GM23338 (cell line): ENCODE measurements around the gene ORC2. TPM values are rescaled to one million over a fixed set of nuclear protein-coding genes. Genes with fewer than 3 reads are reported as not detected.

Source experiments
- ATAC-seq: fragments of 200-7000 bp; cut with Tn5 transposase; 3 replicates; pipeline ENCODE4 v1.9.1; 2020
- DNase-seq: peaks from one replicate; pipeline ENCODE4 v3.0.0-alpha.2; 2015; ENCODE audit warnings: low spot score
- H2AFZ ChIP-seq: fragments of 200-600 bp; sonication (generic); 2 replicates; pipeline ENCODE4 v1.8.0; 2016; ENCODE audit warnings: antibody characterized with exemption, mild to moderate bottlenecking, moderate library complexity
- H3F3A ChIP-seq: fragments of 200-600 bp; sonication (generic); replicated peaks from 2 replicates; pipeline ENCODE4 v1.8.0; 2017; ENCODE audit warnings: antibody characterized with exemption, mixed run types, low read depth
- H3K27ac ChIP-seq: fragments of 200-600 bp; sonication (generic); 2 replicates; pipeline ENCODE4 v1.6.1; 2016; ENCODE audit warnings: low read depth
- H3K27me3 ChIP-seq: fragments of 200-600 bp; sonication (generic); 2 replicates; pipeline ENCODE4 v1.8.0; 2016; ENCODE audit warnings: mild to moderate bottlenecking, mixed run types, moderate library complexity; ENCODE audit not compliant: insufficient read depth
- H3K36me3 ChIP-seq: fragments of 200-600 bp; sonication (generic); 2 replicates; pipeline ENCODE4 v1.8.0; 2016; ENCODE audit warnings: mild to moderate bottlenecking; ENCODE audit not compliant: insufficient read depth
- H3K4me1 ChIP-seq: fragments of 200-600 bp; sonication (generic); 2 replicates; pipeline ENCODE4 v1.8.0; 2016; ENCODE audit warnings: mild to moderate bottlenecking, moderate library complexity; ENCODE audit not compliant: insufficient read depth
- H3K4me2 ChIP-seq: fragments of 200-600 bp; sonication (generic); 2 replicates; pipeline ENCODE4 v1.7.1; 2017; ENCODE audit warnings: mixed run types
- H3K4me3 ChIP-seq: fragments of 200-600 bp; sonication (generic); 2 replicates; pipeline ENCODE4 v1.6.1; 2016; ENCODE audit warnings: mixed run types
- H3K79me2 ChIP-seq: fragments of 200-600 bp; sonication (generic); replicated peaks from 2 replicates; pipeline ENCODE4 v1.8.0; 2017; ENCODE audit warnings: mild to moderate bottlenecking; ENCODE audit not compliant: insufficient read depth
- H3K9me2 ChIP-seq: fragments of 200-600 bp; sonication (generic); 2 replicates; pipeline ENCODE4 v1.8.0; 2017; ENCODE audit not compliant: insufficient read depth
- H4K20me1 ChIP-seq: fragments of 200-600 bp; sonication (generic); replicated peaks from 2 replicates; pipeline ENCODE4 v1.8.0; 2017; ENCODE audit warnings: mild to moderate bottlenecking; ENCODE audit not compliant: insufficient read depth
- H3K27ac Mint-ChIP-seq: 2 replicates; pipeline ENCODE4 v1.8.0; 2020; ENCODE audit warnings: inconsistent platforms, mild to moderate bottlenecking, moderate library complexity, mixed read lengths
- H3K27me3 Mint-ChIP-seq: 3 replicates; pipeline ENCODE4 v1.8.0; 2022; ENCODE audit warnings: low read depth, mild to moderate bottlenecking, moderate library complexity, mixed read lengths, inconsistent platforms; ENCODE audit not compliant: insufficient read depth, poor library complexity
- H3K36me3 Mint-ChIP-seq: 3 replicates; pipeline ENCODE4 v1.8.0; 2021; ENCODE audit warnings: low read depth, mild to moderate bottlenecking, inconsistent platforms, moderate library complexity, mixed read lengths
- H3K4me1 Mint-ChIP-seq: 3 replicates; pipeline ENCODE4 v1.8.0; 2020; ENCODE audit warnings: mild to moderate bottlenecking, inconsistent platforms, mixed read lengths
- H3K4me3 Mint-ChIP-seq: 3 replicates; pipeline ENCODE4 v1.8.0; 2021; ENCODE audit warnings: moderate library complexity, mild to moderate bottlenecking, inconsistent platforms, mixed read lengths
- H3K9me3 Mint-ChIP-seq: 3 replicates; pipeline ENCODE4 v1.8.0; 2020; ENCODE audit warnings: moderate library complexity, mild to moderate bottlenecking, inconsistent platforms, mixed read lengths
- CREB1 ChIP-seq: fragments of 250-450 bp; sonication (Bioruptor Pico); IDR thresholded peaks from 2 replicates; pipeline ENCODE4 v1.5.0; 2020; ENCODE audit warnings: low read depth, mild to moderate bottlenecking, moderate library complexity
- CTCF ChIP-seq, 2 experiments: fragments of 200-600 bp in 1 of 2; sonication (generic) in 1 of 2; conservative IDR thresholded peaks; 2 replicates each; pipeline versions ENCODE4 v1.5.1 to v1.6.1; 2016 to 2017; ENCODE audit warnings: antibody characterized with exemption in 2 of 2, low read depth in 2 of 2, mild to moderate bottlenecking in 2 of 2, moderate library complexity in 1 of 2
- EZH2 ChIP-seq: fragments of 200-600 bp; sonication (generic); IDR thresholded peaks from one replicate; pipeline ENCODE4 v1.8.0; 2017; ENCODE audit warnings: antibody characterized with exemption, mild to moderate bottlenecking, low read depth; ENCODE audit not compliant: unreplicated experiment
- JUNB ChIP-seq: IDR thresholded peaks from one replicate; pipeline ENCODE4 v1.6.1; 2016; ENCODE audit warnings: antibody characterized with exemption; ENCODE audit not compliant: unreplicated experiment
- NANOG ChIP-seq: IDR thresholded peaks from 2 replicates; pipeline ENCODE4 v1.6.1; 2016; ENCODE audit warnings: antibody characterized with exemption, borderline replicate concordance
- POLR2AphosphoS5 ChIP-seq: IDR thresholded peaks from 2 replicates; pipeline ENCODE4 v1.6.1; 2016; ENCODE audit warnings: antibody characterized with exemption, low read depth
- STAT1 ChIP-seq: IDR thresholded peaks from one replicate; pipeline ENCODE4 v1.6.1; 2016; ENCODE audit warnings: antibody characterized with exemption; ENCODE audit not compliant: unreplicated experiment
- ZNF114 ChIP-seq: fragments of 250-450 bp; sonication (Bioruptor Pico); IDR thresholded peaks from 2 replicates; pipeline ENCODE4 v1.5.0; 2020; ENCODE audit warnings: mild to moderate bottlenecking, moderate library complexity
- ZNF331 ChIP-seq: fragments of 250-450 bp; sonication (Bioruptor Pico); IDR thresholded peaks from 2 replicates; pipeline ENCODE4 v1.5.0; 2020; ENCODE audit warnings: low read depth, mild to moderate bottlenecking, moderate library complexity
- polyA plus RNA-seq: library from polyadenylated mRNA; unstranded; fragments of >200 nt; fragmentation: Nextera tagmentation; extraction: Ambion mirVana; gene quantifications from 2 replicates; pipeline ENCODE4 v1.2.1, GENCODE V29; 2016
- total RNA-seq: library from RNA; depleted of rRNA; stranded (reverse); fragments of >200 nt; shearing (Covaris generic); gene quantifications from 2 replicates; pipeline ENCODE4 v1.2.3, GENCODE V29; 2014
- TF ChIP-seq, protein P1 (sequence below): IDR thresholded peaks from one replicate; pipeline ENCODE4 v1.6.1; 2018; ENCODE audit warnings: antibody characterized with exemption; ENCODE audit not compliant: unreplicated experiment
- TF ChIP-seq, protein P2 (sequence below): fragments of 250-450 bp; sonication (Bioruptor Pico); IDR thresholded peaks from 2 replicates; pipeline ENCODE4 v1.5.0; 2020; ENCODE audit warnings: mild to moderate bottlenecking, moderate library complexity
- TF ChIP-seq, protein P3 (sequence below): IDR thresholded peaks from 2 replicates; pipeline ENCODE4 v1.6.1; 2016; ENCODE audit warnings: antibody characterized with exemption

The ORC2 gene
- total and polyA plus RNA-seq, 2 experiments from 2014 or later = 26.1 to 42.0 TPM

DNA sequence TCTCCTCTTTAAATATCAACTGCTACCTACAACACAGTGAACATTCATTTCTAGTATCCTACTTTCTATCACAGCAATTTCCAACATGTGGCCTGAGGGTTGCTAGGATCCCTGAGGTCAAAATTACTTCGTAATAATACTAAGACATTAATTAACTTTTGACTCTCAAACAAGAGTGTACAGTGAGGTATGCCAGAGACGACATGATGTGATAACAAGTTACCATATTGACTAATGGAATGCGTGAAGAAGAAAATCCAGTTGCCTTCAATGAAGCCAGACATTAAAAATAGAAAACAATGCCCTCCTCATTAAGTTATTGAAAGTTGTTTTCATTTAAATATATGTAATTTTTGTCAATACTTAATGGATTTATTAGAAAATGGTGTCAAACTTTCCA lies 13.1 kb downstream of the ORC2 start:
- no peaks in the 10 kb centered on the region for H3K27me3 Mint-ChIP-seq
- no peaks in the 10 kb centered on the region for H3K4me1 Mint-ChIP-seq
- peaks cover 44% of the 10 kb centered on the region for H3K36me3 ChIP-seq
- H4K20me1 ChIP-seq = 0 out of 2 replicates have a peak, but pooled peaks cover under 1% of the 10 kb centered on the region
- H3K36me3 Mint-ChIP-seq = peaks cover 39% of the 10 kb centered on the region
- no peaks in the 10 kb centered on the region for H3K9me2 ChIP-seq
- no peak overlapping the region for H3K4me3 ChIP-seq
- no peaks in the 10 kb centered on the region for H3F3A ChIP-seq
- no peaks in the 10 kb centered on the region for H3K79me2 ChIP-seq
- H3K4me3 Mint-ChIP-seq = no peak overlapping the region
- DNase-seq (no peak), ATAC-seq (no peak)
- no peaks in the 10 kb centered on the region for H3K27me3 ChIP-seq
- H3K27ac ChIP-seq = no peak overlapping the region; the same call in 1 of the 2 replicates
- no peak overlapping the region for H3K4me2 ChIP-seq
- no peak overlapping the region for H2AFZ ChIP-seq
- H3K9me3 Mint-ChIP-seq = no peaks in the 10 kb centered on the region
- no peak for TF ChIP-seq EZH2
- no peak for TF ChIP-seq ZNF114
- no peak for TF ChIP-seq POLR2AphosphoS5
- TF ChIP-seq STAT1 = no peak
- TF ChIP-seq CREB1 (CRISPR knock-in tag) = no peak
- TF ChIP-seq, protein P1, sequence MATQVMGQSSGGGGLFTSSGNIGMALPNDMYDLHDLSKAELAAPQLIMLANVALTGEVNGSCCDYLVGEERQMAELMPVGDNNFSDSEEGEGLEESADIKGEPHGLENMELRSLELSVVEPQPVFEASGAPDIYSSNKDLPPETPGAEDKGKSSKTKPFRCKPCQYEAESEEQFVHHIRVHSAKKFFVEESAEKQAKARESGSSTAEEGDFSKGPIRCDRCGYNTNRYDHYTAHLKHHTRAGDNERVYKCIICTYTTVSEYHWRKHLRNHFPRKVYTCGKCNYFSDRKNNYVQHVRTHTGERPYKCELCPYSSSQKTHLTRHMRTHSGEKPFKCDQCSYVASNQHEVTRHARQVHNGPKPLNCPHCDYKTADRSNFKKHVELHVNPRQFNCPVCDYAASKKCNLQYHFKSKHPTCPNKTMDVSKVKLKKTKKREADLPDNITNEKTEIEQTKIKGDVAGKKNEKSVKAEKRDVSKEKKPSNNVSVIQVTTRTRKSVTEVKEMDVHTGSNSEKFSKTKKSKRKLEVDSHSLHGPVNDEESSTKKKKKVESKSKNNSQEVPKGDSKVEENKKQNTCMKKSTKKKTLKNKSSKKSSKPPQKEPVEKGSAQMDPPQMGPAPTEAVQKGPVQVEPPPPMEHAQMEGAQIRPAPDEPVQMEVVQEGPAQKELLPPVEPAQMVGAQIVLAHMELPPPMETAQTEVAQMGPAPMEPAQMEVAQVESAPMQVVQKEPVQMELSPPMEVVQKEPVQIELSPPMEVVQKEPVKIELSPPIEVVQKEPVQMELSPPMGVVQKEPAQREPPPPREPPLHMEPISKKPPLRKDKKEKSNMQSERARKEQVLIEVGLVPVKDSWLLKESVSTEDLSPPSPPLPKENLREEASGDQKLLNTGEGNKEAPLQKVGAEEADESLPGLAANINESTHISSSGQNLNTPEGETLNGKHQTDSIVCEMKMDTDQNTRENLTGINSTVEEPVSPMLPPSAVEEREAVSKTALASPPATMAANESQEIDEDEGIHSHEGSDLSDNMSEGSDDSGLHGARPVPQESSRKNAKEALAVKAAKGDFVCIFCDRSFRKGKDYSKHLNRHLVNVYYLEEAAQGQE = no peak
- no peak for TF ChIP-seq ZNF331 (CRISPR knock-in tag)
- TF ChIP-seq CTCF (conservative IDR thresholded peaks at IDR 0.05; ENCODE audit: low read depth in 2 of 2) = no peak
- TF ChIP-seq, protein P2, sequence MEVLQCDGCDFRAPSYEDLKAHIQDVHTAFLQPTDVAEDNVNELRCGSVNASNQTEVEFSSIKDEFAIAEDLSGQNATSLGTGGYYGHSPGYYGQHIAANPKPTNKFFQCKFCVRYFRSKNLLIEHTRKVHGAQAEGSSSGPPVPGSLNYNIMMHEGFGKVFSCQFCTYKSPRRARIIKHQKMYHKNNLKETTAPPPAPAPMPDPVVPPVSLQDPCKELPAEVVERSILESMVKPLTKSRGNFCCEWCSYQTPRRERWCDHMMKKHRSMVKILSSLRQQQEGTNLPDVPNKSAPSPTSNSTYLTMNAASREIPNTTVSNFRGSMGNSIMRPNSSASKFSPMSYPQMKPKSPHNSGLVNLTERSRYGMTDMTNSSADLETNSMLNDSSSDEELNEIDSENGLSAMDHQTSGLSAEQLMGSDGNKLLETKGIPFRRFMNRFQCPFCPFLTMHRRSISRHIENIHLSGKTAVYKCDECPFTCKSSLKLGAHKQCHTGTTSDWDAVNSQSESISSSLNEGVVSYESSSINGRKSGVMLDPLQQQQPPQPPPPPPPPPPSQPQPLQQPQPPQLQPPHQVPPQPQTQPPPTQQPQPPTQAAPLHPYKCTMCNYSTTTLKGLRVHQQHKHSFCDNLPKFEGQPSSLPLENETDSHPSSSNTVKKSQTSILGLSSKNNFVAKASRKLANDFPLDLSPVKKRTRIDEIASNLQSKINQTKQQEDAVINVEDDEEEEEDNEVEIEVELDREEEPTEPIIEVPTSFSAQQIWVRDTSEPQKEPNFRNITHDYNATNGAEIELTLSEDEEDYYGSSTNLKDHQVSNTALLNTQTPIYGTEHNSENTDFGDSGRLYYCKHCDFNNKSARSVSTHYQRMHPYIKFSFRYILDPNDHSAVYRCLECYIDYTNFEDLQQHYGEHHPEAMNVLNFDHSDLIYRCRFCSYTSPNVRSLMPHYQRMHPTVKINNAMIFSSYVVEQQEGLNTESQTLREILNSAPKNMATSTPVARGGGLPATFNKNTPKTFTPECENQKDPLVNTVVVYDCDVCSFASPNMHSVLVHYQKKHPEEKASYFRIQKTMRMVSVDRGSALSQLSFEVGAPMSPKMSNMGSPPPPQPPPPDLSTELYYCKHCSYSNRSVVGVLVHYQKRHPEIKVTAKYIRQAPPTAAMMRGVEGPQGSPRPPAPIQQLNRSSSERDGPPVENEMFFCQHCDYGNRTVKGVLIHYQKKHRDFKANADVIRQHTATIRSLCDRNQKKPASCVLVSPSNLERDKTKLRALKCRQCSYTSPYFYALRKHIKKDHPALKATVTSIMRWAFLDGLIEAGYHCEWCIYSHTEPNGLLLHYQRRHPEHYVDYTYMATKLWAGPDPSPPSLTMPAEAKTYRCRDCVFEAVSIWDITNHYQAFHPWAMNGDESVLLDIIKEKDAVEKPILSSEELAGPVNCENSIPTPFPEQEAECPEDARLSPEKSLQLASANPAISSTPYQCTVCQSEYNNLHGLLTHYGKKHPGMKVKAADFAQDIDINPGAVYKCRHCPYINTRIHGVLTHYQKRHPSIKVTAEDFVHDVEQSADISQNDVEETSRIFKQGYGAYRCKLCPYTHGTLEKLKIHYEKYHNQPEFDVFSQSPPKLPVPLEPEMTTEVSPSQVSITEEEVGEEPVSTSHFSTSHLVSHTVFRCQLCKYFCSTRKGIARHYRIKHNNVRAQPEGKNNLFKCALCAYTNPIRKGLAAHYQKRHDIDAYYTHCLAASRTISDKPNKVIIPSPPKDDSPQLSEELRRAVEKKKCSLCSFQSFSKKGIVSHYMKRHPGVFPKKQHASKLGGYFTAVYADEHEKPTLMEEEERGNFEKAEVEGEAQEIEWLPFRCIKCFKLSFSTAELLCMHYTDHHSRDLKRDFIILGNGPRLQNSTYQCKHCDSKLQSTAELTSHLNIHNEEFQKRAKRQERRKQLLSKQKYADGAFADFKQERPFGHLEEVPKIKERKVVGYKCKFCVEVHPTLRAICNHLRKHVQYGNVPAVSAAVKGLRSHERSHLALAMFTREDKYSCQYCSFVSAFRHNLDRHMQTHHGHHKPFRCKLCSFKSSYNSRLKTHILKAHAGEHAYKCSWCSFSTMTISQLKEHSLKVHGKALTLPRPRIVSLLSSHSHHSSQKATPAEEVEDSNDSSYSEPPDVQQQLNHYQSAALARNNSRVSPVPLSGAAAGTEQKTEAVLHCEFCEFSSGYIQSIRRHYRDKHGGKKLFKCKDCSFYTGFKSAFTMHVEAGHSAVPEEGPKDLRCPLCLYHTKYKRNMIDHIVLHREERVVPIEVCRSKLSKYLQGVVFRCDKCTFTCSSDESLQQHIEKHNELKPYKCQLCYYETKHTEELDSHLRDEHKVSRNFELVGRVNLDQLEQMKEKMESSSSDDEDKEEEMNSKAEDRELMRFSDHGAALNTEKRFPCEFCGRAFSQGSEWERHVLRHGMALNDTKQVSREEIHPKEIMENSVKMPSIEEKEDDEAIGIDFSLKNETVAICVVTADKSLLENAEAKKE (CRISPR knock-in tag) = no peak
- TF ChIP-seq NANOG = no peak
- TF ChIP-seq, protein P3, sequence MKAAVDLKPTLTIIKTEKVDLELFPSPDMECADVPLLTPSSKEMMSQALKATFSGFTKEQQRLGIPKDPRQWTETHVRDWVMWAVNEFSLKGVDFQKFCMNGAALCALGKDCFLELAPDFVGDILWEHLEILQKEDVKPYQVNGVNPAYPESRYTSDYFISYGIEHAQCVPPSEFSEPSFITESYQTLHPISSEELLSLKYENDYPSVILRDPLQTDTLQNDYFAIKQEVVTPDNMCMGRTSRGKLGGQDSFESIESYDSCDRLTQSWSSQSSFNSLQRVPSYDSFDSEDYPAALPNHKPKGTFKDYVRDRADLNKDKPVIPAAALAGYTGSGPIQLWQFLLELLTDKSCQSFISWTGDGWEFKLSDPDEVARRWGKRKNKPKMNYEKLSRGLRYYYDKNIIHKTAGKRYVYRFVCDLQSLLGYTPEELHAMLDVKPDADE = no peak
- no peak for TF ChIP-seq JUNB
- no peak overlapping the region for H3K27ac Mint-ChIP-seq
- no peaks in the 10 kb centered on the region for H3K4me1 ChIP-seq
